Omental fat pad (tissue), 4 donors: ENCODE results near the gene PLA2G4C. TPM values are rescaled to one million over a fixed set of nuclear protein-coding genes. Genes with fewer than 3 reads are reported as not detected.

Experiments
- ATAC-seq: fragments of 150-250 bp; one replicate; pipeline ENCODE4 v1.9.1; 2016; ENCODE audit warnings: mild to moderate bottlenecking, moderate library complexity; ENCODE audit not compliant: low FRiP score
- DNase-seq: peaks from one replicate; pipeline ENCODE4 v3.0.0-alpha.2; 2019; ENCODE audit warnings: low spot score
- total RNA-seq, 4 donors: library from RNA; depleted of rRNA; stranded (reverse); fragments of >200 nt; gene quantifications; one replicate each; pipeline ENCODE4 v1.1.0, GENCODE V29; 2016
- TF ChIP-seq, protein P1 (sequence below), 3 donors: fragments of 450-650 bp; IDR thresholded peaks; one replicate each; pipeline ENCODE4 v1.5.1; 2016 to 2017; ENCODE audit warnings: antibody characterized with exemption in 3 of 3, mild to moderate bottlenecking in 3 of 3, moderate library complexity in 2 of 3

PLA2G4C gene
- total RNA-seq, 4 donors from 2014 or later: 1.7 to 5.7 (median 3.9) TPM

DNA sequence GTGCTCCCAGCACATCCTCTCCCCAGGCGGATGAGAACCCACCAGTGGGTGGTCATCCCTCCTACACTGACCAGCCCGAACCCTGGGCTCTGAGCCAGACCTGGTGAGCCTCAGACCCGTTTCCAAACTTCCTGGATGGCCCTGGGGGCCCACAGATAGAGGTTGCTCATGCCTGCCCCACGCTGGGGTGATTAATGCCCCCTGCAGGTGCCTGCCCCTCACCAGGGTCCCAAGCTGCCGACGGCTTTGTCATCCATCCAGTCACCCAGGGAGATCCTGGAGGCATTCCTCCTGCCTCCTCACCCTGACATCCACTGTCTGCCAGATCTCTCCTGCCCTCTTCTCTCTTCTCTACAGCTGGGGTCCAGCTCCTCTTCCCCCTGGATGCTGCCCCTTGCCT is 28.4 kb upstream of the PLA2G4C start:
- DNase-seq (no peak), ATAC-seq (no peak)
- TF ChIP-seq, protein P1, sequence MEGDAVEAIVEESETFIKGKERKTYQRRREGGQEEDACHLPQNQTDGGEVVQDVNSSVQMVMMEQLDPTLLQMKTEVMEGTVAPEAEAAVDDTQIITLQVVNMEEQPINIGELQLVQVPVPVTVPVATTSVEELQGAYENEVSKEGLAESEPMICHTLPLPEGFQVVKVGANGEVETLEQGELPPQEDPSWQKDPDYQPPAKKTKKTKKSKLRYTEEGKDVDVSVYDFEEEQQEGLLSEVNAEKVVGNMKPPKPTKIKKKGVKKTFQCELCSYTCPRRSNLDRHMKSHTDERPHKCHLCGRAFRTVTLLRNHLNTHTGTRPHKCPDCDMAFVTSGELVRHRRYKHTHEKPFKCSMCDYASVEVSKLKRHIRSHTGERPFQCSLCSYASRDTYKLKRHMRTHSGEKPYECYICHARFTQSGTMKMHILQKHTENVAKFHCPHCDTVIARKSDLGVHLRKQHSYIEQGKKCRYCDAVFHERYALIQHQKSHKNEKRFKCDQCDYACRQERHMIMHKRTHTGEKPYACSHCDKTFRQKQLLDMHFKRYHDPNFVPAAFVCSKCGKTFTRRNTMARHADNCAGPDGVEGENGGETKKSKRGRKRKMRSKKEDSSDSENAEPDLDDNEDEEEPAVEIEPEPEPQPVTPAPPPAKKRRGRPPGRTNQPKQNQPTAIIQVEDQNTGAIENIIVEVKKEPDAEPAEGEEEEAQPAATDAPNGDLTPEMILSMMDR (IDR thresholded peaks at IDR 0.05): no peak

DNA sequence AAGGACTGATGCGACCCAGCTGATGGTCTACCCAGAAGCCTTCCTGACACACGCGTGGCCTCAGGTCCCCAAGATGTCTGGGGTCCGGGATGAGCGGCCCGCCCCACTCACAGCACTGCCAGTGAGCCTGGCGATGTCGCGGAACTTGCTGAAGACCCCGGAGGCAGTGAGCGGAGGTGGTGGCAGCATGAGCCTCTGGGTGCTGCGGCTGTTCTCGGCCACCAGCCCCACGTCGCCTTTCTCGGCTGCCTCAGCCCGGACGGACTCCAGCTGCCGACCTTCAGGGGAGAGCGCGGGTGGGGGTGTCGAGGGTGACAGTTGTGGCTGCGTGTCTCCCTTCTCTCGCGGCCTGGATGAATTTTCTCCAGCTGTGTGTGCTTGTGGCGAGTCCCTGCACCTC is 26.8 kb upstream of the PLA2G4C start:
- TF ChIP-seq, protein P1 (IDR thresholded peaks at IDR 0.05): no peak
- no peak for DNase-seq
- no peak for ATAC-seq

GRCh38 chr19:48136547-48136946 is 25.9 kb upstream of the PLA2G4C start:
- ATAC-seq (no peak), DNase-seq (no peak)
- TF ChIP-seq, protein P1 (IDR thresholded peaks at IDR 0.05): no peak

DNA sequence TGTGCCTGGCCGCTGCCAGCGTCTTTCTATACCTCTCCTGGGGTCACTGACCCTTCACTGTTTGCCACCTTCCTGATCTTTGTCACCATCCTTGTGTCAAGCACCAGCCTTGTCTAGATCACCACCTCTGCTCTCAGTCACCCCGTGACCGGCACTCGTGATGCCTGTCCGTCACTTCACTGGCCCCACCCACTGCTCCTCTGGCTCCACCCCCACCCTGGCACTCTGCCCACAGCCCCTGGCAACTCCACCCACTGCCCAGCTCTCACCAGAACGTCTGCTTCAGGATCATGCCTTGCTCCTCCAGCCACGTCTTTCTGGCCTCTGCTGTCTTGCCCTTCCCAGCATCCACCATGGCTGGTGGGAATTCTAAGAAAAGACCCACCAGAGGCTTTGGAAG is 24.8 kb upstream of the PLA2G4C start:
- no peak for ATAC-seq
- TF ChIP-seq, protein P1 (IDR thresholded peaks at IDR 0.05): no peak
- DNase-seq: no peak

DNA sequence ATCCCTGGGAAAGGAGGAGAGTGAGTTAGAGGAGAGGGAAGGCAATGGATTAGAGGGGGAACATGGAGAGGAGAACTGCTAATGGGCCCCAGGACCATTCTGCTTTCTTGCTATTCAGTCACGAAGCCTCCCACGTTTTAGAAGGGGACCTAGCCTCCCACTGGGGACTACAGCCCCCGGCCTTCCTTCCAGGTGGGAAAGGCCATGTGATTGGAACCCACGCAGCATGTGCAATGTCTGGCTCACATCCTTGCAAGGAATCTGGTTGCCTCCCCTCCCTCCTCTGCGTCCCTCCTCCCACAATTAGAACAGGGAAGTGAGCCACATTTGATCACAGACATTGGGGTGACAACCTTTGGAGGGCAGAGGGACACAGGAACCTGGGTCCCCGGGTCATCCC is 22.5 kb upstream of the PLA2G4C start:
- no peak for DNase-seq
- ATAC-seq: no peak
- TF ChIP-seq, protein P1 (IDR thresholded peaks at IDR 0.05): no peak

DNA sequence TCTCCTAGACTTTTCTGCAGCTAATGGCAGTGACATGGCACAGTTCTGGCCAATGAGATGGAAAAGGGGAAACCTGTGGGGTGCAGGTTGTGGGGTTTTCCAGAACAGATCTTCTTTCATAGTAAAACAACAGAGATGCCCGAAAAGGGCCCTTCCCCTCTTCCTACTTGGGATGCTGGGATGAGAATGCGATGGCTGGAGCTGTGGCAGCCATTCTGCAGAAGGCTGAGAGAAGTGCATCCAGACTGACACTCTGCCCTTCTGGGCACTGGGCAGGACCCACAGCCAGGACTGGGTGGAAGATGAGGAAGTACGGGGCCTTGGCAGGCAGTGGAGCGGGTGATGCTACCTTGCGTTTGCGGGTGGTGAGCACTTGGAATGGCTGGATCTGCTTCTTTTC is 16.9 kb upstream of the PLA2G4C start:
- no peak for DNase-seq
- TF ChIP-seq, protein P1 (IDR thresholded peaks at IDR 0.05): no peak
- ATAC-seq: no peak

DNA sequence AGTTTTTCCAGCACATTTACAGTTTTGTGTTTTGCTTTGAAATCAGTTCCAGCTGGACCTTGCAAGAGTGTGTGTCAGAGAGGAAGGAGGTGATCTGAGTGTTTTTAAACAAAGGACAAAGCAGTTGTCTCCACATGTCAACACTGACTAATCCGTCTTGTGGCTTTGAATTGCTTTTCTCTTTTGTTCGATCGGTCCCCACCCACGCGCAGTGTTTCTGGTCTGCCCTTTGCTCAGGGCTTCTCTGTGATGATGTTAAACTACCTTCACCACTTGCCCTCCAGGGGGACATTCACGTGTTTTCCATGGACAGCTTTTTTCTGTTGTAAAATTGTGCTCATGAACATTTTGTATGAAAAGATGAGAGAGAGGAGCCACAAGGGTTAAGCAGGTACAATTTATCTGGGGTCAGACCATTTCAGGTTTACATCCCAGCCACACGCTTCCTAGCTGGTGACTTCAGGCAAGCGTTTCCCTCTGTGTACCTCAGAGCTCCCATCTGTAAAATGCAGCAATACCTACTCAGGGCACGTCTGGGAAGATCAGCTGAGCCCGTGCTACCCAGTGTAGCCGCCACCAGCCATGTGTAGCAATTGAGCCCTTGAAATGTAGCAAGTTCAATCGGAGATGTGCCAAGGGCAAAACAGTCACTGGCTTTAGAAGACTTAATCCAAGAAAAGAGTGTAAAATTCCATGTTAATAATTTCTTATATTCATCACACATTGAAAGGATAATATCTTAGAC is 13.5 kb upstream of the PLA2G4C start:
- DNase-seq: no peak
- TF ChIP-seq, protein P1 (IDR thresholded peaks at IDR 0.05): no peak
- ATAC-seq: peak; percentile 34
